ENCODE results near the gene NFE2.
"Not testable (repeated sequence)": the region's sequence is repeated elsewhere in the genome, so short reads cannot be mapped to it uniquely, and the experiment has no call there.

The NFE2 gene

GRCh38 chr12:54281261-54281638 is 19.6 kb downstream of the NFE2 start:
- not testable (repeated sequence) for DNase-seq

GRCh38 chr12:54280468-54281260 is 20.2 kb downstream of the NFE2 start, which contains the start of gene HNRNPA1:
HNRNPA1 (plus strand) TSS chr12:54280726; CDS start chr12:54280808, 82 bp downstream.
- peak; percentile 100 for DNase-seq

DNA sequence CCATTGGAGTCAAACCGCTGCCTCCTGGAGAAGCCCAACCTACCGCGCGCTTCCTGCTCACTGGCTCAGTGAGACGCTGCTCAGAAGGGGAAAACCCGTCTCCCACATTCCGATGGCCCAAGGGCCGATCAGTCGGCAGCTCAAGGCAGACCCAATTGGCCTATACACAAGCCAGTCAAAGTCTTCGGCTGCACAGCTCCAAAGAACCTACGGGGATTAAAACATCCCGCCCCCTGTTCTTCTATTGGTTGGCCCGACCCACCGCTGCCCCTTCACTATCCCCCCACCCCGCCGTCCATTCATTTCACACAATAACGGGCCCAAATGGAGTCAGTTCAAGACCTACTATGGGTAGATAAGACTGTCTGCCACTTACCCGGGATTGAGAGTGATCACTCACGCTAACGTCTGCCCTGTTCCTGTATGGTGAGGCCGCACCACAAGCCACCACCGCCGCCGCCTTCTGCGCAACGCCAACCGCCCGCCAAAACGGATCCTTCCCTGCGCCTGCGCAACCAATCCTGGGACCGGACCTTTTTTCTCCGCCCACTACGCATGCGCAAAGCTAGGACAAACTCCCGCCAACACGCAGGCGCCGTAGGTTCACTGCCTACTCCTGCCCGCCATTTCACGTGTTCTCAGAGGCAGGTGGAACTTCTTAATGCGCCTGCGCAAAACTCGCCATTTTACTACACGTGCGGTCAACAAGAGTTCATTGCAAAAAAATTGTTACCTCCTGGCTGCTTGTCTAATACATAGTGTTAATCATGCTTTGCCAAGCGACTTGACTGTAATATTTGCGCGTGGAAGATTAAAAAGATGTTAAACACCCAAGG is 21.0 kb downstream of the NFE2 start, which contains the start of gene CBX5:
Gene CBX5 (minus strand): TSS at position 491 of the 836 bp plus-strand sequence. CDS start 22,472 bp downstream, outside the sequence.
- peak; percentile 100 for DNase-seq

DNA sequence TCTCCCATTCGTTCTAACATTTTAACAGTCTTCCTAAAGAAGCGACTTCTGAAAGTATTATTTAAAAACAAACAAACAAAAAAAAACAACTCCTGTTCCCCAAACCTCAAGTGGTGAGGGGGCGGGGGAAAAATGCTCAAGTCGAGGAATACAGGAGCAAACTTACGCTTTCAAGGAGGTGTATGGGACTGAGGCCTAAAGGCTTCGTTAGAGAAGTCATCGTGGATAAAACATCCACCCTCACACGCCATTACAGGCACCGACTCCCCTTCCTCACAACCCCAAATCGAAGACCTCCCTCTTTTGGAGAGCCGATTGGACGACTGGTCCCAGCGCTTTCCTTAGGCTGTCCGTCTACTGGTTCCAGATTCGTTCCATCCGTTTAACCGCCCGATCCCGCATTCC is 21.6 kb downstream of the NFE2 start:
- no peak for DNase-seq

- DNase-seq, result no peak
These were observed 23.0 kb downstream of the NFE2 start for GRCh38 chr12:54277823-54278276.

GRCh38 chr12:54276368-54276767 is 24.4 kb downstream of the NFE2 start:
- DNase-seq, result no peak

DNA sequence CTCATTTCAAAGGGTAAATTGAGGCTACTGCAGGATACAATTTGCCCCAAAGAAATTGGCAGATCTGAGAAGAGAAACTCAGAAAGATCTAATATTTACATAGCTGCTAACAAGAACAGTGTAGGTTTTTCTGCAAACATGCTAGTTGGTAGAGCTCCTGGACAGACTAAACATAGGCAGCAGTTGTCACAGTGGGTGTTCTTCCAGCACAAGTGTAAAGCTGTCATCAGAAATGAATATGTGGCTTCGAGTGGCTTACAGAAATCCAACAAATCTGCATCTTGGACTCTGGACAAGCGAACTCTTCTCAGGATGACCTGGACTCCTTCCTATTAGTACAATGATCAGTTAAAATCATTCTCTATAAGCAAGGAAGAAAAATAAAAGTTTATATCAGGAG is 26.8 kb downstream of the NFE2 start:
- DNase-seq, result peak; percentile 91

- DNase-seq, result no peak
These were observed 28.6 kb downstream of the NFE2 start for GRCh38 chr12:54272214-54272613.

GRCh38 chr12:54270345-54270744 is 30.5 kb downstream of the NFE2 start:
- DNase-seq, result no peak

DNA sequence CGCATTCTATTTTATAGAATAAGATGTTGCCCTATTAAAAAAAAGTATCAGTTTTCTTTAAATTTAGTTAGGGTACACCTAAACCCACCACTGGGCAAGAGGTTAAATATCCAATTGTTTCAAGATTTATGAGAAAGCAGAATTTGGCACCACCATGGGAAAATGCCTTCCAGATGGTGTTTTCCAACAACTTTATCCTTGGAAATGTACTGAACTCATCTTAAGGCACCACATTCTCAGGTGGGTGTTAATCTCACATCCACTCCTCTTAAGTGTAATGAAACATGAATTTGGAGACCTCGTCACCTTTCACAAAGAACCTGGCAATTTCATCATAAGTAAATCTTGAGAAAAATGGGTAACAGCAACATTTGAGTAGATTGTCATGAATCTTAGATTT is 34.0 kb downstream of the NFE2 start:
- DNase-seq, result no peak

DNA sequence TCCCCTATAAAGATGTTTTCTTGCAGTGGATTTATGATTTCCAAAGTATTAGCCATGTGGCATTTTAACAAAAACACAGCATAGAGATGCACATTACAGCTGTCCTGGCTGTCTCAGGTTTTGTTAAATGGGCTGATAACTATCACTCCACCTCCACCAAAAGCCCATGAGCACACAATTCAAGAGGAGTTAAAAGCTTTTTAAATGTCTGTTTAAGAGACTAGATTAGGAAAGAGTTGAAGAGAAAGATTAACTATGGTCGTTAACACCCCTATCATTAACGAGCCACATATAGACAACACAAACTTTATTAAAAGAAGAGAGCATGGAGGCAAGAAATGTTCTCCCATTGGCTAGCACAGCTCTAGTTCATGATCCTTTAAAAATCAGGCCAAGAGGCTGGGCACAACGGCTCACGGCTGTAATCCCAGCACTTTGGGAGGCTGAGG is 35.4 kb downstream of the NFE2 start:
- peak; percentile 40 for DNase-seq

DNA sequence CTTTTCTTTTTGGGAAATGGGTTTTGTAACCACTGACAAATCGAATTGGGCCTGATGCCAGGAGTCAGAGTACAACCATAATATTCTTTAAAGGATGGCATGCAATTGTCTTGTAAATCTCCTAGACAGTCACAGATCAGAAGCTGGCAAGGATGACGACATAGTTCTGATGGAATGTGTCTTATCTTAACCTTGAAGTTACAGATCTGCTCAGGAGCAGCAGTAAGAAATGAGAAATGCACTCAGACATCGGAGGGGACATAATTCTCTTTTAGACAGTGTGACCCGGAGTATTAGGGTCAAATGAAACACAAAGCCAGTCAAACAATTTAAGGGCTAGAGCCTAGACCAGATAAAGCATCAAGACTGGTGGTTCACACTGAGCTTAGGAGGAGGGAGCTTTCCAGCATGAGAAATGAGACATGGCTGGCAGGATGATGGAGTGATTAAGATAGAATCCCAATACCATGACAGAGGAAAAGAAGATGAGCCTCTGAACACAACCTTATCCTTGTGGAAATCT is 38.4 kb downstream of the NFE2 start:
- no peak for DNase-seq

GRCh38 chr12:54261815-54262402 is 38.9 kb downstream of the NFE2 start:
- no peak for DNase-seq

- peak; percentile 91 for DNase-seq
These were observed 41.4 kb downstream of the NFE2 start for GRCh38 chr12:54259194-54260011.

- DNase-seq, result no peak
These were observed 42.6 kb downstream of the NFE2 start for GRCh38 chr12:54258201-54258681.

DNA sequence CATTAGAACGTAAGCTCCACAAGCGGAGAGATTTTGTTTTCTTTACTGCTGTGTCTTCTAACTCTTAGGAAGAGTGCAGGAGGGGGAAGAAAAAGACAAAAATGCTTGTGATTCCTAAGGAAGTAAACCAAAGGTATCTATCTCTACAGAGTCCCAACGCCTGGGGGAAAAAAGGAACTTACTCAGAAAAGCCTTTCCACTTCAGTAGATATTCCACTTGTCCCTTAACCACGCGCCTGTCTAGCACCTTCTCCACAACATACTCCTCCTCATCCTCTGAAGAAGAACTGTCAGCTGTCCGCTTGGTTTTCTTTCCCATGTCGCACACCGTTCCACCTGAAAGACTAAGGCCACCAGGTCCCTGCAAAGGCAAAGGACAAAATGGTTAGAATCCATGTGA is 43.5 kb downstream of the NFE2 start:
- no peak for DNase-seq

GRCh38 chr12:54253240-54253639 is 47.6 kb downstream of the NFE2 start:
- DNase-seq, result no peak

GRCh38 chr12:54251667-54252284 is 49.0 kb downstream of the NFE2 start:
- DNase-seq, result peak; percentile 12

GRCh38 chr12:54249489-54249888 is 51.3 kb downstream of the NFE2 start:
- no peak for DNase-seq

- DNase-seq, result no peak
These were observed 54.7 kb downstream of the NFE2 start for GRCh38 chr12:54246011-54246641.

Measured in NCI-H1417 treated with DMSO at 0.1 percent for 48 hours (cell line).